Measurements from ENCODE around the gene ATP11A. TPM values are rescaled to one million over a fixed set of nuclear protein-coding genes. Genes with fewer than 3 reads are reported as not detected.

Gene ATP11A
- total and polyA plus RNA-seq, 11 donors, result 20.5 to 146 (median 91.2) TPM

GRCh38 chr13:112846411-112847115 lies 156.7 kb downstream of the ATP11A start:
- WGBS, 4 donors, result 89 to 94% (median 90%) methylated on average over 12 to 23 of the region's 23 CpGs
- Histone ChIP-seq H3K36me3 (peaks cover 0 to 82% (median 56%) of the 10 kb centered on the region in 9 donors), H3K27ac (no peak overlapping the region), H3K27me3 (no peaks in the 10 kb centered on the region), H3K9me3 (peaks cover 0 to 16% (median 0%) of the 10 kb centered on the region in 12 donors), H3K4me3 (no peak overlapping the region), H3K4me1 (peaks cover 0 to 13% (median 3%) of the 10 kb centered on the region in 12 donors)
- intact Hi-C loops (cut with DNase I), result no loop called here
- no peak for TF ChIP-seq POLR2A (IDR thresholded peaks at IDR 0.05)
- TF ChIP-seq, protein P1, sequence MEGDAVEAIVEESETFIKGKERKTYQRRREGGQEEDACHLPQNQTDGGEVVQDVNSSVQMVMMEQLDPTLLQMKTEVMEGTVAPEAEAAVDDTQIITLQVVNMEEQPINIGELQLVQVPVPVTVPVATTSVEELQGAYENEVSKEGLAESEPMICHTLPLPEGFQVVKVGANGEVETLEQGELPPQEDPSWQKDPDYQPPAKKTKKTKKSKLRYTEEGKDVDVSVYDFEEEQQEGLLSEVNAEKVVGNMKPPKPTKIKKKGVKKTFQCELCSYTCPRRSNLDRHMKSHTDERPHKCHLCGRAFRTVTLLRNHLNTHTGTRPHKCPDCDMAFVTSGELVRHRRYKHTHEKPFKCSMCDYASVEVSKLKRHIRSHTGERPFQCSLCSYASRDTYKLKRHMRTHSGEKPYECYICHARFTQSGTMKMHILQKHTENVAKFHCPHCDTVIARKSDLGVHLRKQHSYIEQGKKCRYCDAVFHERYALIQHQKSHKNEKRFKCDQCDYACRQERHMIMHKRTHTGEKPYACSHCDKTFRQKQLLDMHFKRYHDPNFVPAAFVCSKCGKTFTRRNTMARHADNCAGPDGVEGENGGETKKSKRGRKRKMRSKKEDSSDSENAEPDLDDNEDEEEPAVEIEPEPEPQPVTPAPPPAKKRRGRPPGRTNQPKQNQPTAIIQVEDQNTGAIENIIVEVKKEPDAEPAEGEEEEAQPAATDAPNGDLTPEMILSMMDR (IDR thresholded peaks at IDR 0.05), result no peak
- no peak for DNase-seq
- ATAC-seq, result no peak

GRCh38 chr13:112849500-112849899 lies 159.7 kb downstream of the ATP11A start:
- Histone ChIP-seq H3K4me3 (no peak overlapping the region), H3K36me3 (peaks cover 0 to 82% (median 63%) of the 10 kb centered on the region in 9 donors), H3K27ac (no peak overlapping the region), H3K4me1 (no peaks in the 10 kb centered on the region), H3K27me3 (no peaks in the 10 kb centered on the region), H3K9me3 (peaks cover 0 to 16% (median 0%) of the 10 kb centered on the region in 12 donors)
- no peak for DNase-seq
- TF ChIP-seq POLR2A (IDR thresholded peaks at IDR 0.05), result no peak
- TF ChIP-seq, protein P1 (IDR thresholded peaks at IDR 0.05), result no peak
- intact Hi-C loops (cut with DNase I), result no loop called here
- WGBS, 4 donors, result 68 to 72% (median 70%) methylated on average over 6 of the region's 6 CpGs
- ATAC-seq, result no peak

- peaks cover 0 to 85% (median 71%) of the 10 kb centered on the region in 9 donors for H3K36me3 ChIP-seq
- no peaks in the 10 kb centered on the region for H3K4me1 ChIP-seq
Observed at GRCh38 chr13:112850273-112850672, 160.4 kb downstream of the ATP11A start.

More at GRCh38 chr13:112850273-112850672, 160.4 kb downstream of the ATP11A start:
- Histone ChIP-seq H3K4me3 (no peak overlapping the region), H3K27me3 (no peaks in the 10 kb centered on the region), H3K27ac (no peak overlapping the region), H3K9me3 (peaks cover 0 to 16% (median 0%) of the 10 kb centered on the region in 12 donors)
- intact Hi-C loops (cut with DNase I), result no loop called here
- no peak for TF ChIP-seq POLR2A (IDR thresholded peaks at IDR 0.05)
- TF ChIP-seq, protein P1 (IDR thresholded peaks at IDR 0.05), result no peak
- no peak for DNase-seq
- WGBS, 4 donors, result 95 to 99% (median 98%) methylated on average over 6 of the region's 6 CpGs
- no peak for ATAC-seq
